Heart left ventricle (tissue), 16 donors: ENCODE results near the gene AARSD1. TPM values are rescaled to one million over a fixed set of nuclear protein-coding genes. Genes with fewer than 3 reads are reported as not detected.

Source experiments
- ATAC-seq, 4 donors: fragments of 200-7000 bp; cut with Tn5 transposase; one replicate each; pipeline ENCODE4 v1.9.1; 2020 to 2022; ENCODE audit warnings: moderate library complexity in 4 of 4, mild to moderate bottlenecking in 3 of 4, moderate number of reproducible peaks in 1 of 4
- DNase-seq, 5 donors: peaks; one replicate each; pipeline ENCODE4 v3.0.0-alpha.2; 2020
- H3K27ac ChIP-seq, 12 donors: fragments of 200-600 bp; sonication (generic) in 4 of 12; one replicate each; pipeline versions ENCODE4 v1.5.0 to v1.8.0; 2016 to 2022; ENCODE audit warnings: mild to moderate bottlenecking in 2 of 12
- H3K27me3 ChIP-seq, 9 donors: fragments of 200-600 bp; sonication (generic) in 2 of 9; one replicate each; pipeline versions ENCODE4 v1.5.1 to v1.8.0; 2016 to 2022; ENCODE audit warnings: mild to moderate bottlenecking in 3 of 9
- H3K36me3 ChIP-seq, 9 donors: fragments of 200-600 bp; sonication (generic) in 2 of 9; one replicate each; pipeline versions ENCODE4 v1.5.0 to v1.8.0; 2018 to 2022; ENCODE audit warnings: mild to moderate bottlenecking in 2 of 9
- H3K4me1 ChIP-seq, 12 donors: fragments of 200-600 bp; sonication (generic) in 4 of 12; one replicate each; pipeline versions ENCODE4 v1.5.0 to v1.8.0; 2016 to 2022; ENCODE audit warnings: mild to moderate bottlenecking in 3 of 12
- H3K4me3 ChIP-seq, 12 donors: fragments of 200-600 bp; sonication (generic) in 4 of 12; one replicate each; pipeline versions ENCODE4 v1.5.0 to v1.8.0; 2017 to 2022; ENCODE audit warnings: mild to moderate bottlenecking in 9 of 12, moderate library complexity in 4 of 12
- H3K9me3 ChIP-seq, 12 donors: fragments of 200-600 bp; sonication (generic) in 4 of 12; one replicate each; pipeline versions ENCODE4 v1.5.0 to v1.8.0; 2016 to 2022; ENCODE audit warnings: mild to moderate bottlenecking in 1 of 12
- CTCF ChIP-seq, 12 donors: fragments of 200-600 bp; sonication (generic) in 4 of 12; IDR thresholded peaks; one replicate each; pipeline versions ENCODE4 v1.5.0 to v1.8.0; 2018 to 2022; ENCODE audit warnings: antibody characterized with exemption in 12 of 12, mild to moderate bottlenecking in 5 of 12
- POLR2A ChIP-seq, 2 donors: fragments of 450-650 bp; IDR thresholded peaks; one replicate each; pipeline ENCODE4 v1.6.1; 2017; ENCODE audit warnings: antibody characterized with exemption in 2 of 2, mild to moderate bottlenecking in 2 of 2, moderate library complexity in 2 of 2
- WGBS, 4 donors: extraction: QIAGEN DNeasy Blood & Tissue Kit in 2 of 4; methylation state at CpG; one replicate each; pipeline versions ENCODE4 v1.1.5 to v1.1.7; 2013 to 2018; 5-methylcytosine and 5-hydroxymethylcytosine counted together
- intact Hi-C, 10 donors: fragments of 100-400 bp; cut with DNase I; formaldehyde crosslinking; loops; one replicate each; pipeline versions ENCODE4 v1.11.1 to v1.14.2; 2022
- polyA plus RNA-seq, 2 donors: library from polyadenylated mRNA; stranded (reverse); fragments of 200-250 nt; gene quantifications; one replicate each; pipeline ENCODE4 v1.2.3, GENCODE V29; 2013
- total RNA-seq, 9 donors: library from RNA; depleted of rRNA in 2 of 9; stranded (reverse); fragments of >200 nt in 2 of 9; fragmentation: NEBNext Ultra II Directional in 3 of 9; extraction: Animal tissue kit (Norgen Biotek cat#: 25700) in 3 of 9; gene quantifications; one replicate each; pipeline versions ENCODE4 v1.1.0 to v1.2.4, GENCODE V29; 2016 to 2023
- donor health status: ischemic (EF 13 %, LVEDD 7.1; RV severe dilation, severe dysfunction).
- donor health status: healthy with polysubstance abuse.
- donor health status: DM: no; HTN: yes; CAD: no.
- donor health status: DM: no; HTN: no; CAD: no.
- donor health status: ischemic (EF 25% LVEDD 6.9; RV normal size, moderate dysfunction).
- donor health status: ischemic (EF 25% LVEDD 5.7; RV mildly dilated, moderate dysfunction).
- donor health status: healthy.
- donor health status: DM: yes; HTN: yes; CAD: no.
- donor health status: ischemic (EF 35%, LVEDD 5.7; RV mildly dilated, moderate dysfunction).
- donor health status: nonischemic (EF 11% LVEDD 7.7; RV severe dilation, severe dysfunction).
- donor health status: DM: yes; HTN: yes; CAD: no.
- donor health status: PGD.
- donor health status: ischemic (EF 29% LVEDD 5.4; RV normal size, mild dysfunction).
- donor health status: nonischemic (EF 23%, LVEDD 6.1; RV moderate dilation, normal function).

Gene AARSD1
- total and polyA plus RNA-seq, 11 donors = 19.5 to 66.3 (median 27.0) TPM

GRCh38 chr17:42913522-42913921, 50.7 kb downstream of the AARSD1 start:
- no peak for TF ChIP-seq POLR2A (IDR thresholded peaks at IDR 0.05)
- TF ChIP-seq CTCF (IDR thresholded peaks at IDR 0.05) = no peak
- no peak overlapping the region for H3K4me3 ChIP-seq
- ATAC-seq (no peak), DNase-seq (no peak)
- H3K9me3 ChIP-seq = no peaks in the 10 kb centered on the region
- no peaks in the 10 kb centered on the region for H3K27me3 ChIP-seq
- H3K4me1 ChIP-seq = no peaks in the 10 kb centered on the region
- no peak overlapping the region for H3K27ac ChIP-seq
- no peaks in the 10 kb centered on the region for H3K36me3 ChIP-seq
- intact Hi-C loops = no loop called here
- 53 to 69% (median 56%) methylated on average over 2 of the region's 2 CpGs for WGBS, 4 donors

GRCh38 chr17:42908872-42909700, 55.2 kb downstream of the AARSD1 start:
- WGBS, 4 donors = 75 to 83% (median 79%) methylated on average over 7 of the region's 7 CpGs
- TF ChIP-seq POLR2A (IDR thresholded peaks at IDR 0.05) = no peak
- no peak for TF ChIP-seq CTCF (IDR thresholded peaks at IDR 0.05)
- no peak for ATAC-seq
- intact Hi-C loops = no loop called here
- Histone ChIP-seq H3K27ac (no peak overlapping the region), H3K9me3 (no peaks in the 10 kb centered on the region), H3K4me1 (no peaks in the 10 kb centered on the region), H3K27me3 (no peaks in the 10 kb centered on the region), H3K4me3 (no peak overlapping the region), H3K36me3 (no peaks in the 10 kb centered on the region)
- no peak for DNase-seq

- Histone ChIP-seq H3K9me3 (no peaks in the 10 kb centered on the region), H3K36me3 (no peaks in the 10 kb centered on the region), H3K4me3 (no peak overlapping the region), H3K27me3 (no peaks in the 10 kb centered on the region), H3K27ac (no peak overlapping the region), H3K4me1 (no peaks in the 10 kb centered on the region)
- intact Hi-C loops = no loop called here
- TF ChIP-seq CTCF (IDR thresholded peaks at IDR 0.05) = no peak
- no peak for TF ChIP-seq POLR2A (IDR thresholded peaks at IDR 0.05)
- no peak for DNase-seq
- no peak for ATAC-seq
- 77 to 83% (median 81%) methylated on average over 8 of the region's 8 CpGs for WGBS, 4 donors
Observed at GRCh38 chr17:42906772-42907446, 57.3 kb downstream of the AARSD1 start.

- no peak for DNase-seq
Observed at GRCh38 chr17:42904110-42904469, 60.2 kb downstream of the AARSD1 start.

More at GRCh38 chr17:42904110-42904469, 60.2 kb downstream of the AARSD1 start:
- intact Hi-C loops = no loop called here
- no peak overlapping the region for H3K4me3 ChIP-seq
- H3K4me1 ChIP-seq = no peaks in the 10 kb centered on the region
- no peak for TF ChIP-seq POLR2A (IDR thresholded peaks at IDR 0.05)
- no peak overlapping the region for H3K27ac ChIP-seq
- 59 to 75% (median 66%) methylated on average over 6 of the region's 6 CpGs for WGBS, 4 donors
- peaks cover 0 to 4% (median 0%) of the 10 kb centered on the region in 9 donors for H3K27me3 ChIP-seq
- ATAC-seq = no peak
- H3K36me3 ChIP-seq = no peaks in the 10 kb centered on the region
- H3K9me3 ChIP-seq = no peaks in the 10 kb centered on the region
